ENCODE results near the gene GRID1.

GRID1 gene

GRCh38 chr10:86339226-86339865 is 27.2 kb downstream of the GRID1 start:
- DNase-seq (ENCODE audit: low read depth in 4 of 4, low spot score in 1 of 4), result no peak

- DNase-seq (ENCODE audit: low read depth in 4 of 4, low spot score in 1 of 4), result no peak
Observed at GRCh38 chr10:86337121-86337601, 29.4 kb downstream of the GRID1 start.

- DNase-seq (ENCODE audit: low read depth in 4 of 4, low spot score in 1 of 4), result no peak
Observed at GRCh38 chr10:86336341-86336740, 30.3 kb downstream of the GRID1 start.

GRCh38 chr10:86335831-86336230 is 30.8 kb downstream of the GRID1 start:
- DNase-seq (ENCODE audit: low read depth in 4 of 4, low spot score in 1 of 4), result no peak

GRCh38 chr10:86335257-86335656 is 31.3 kb downstream of the GRID1 start:
- DNase-seq (ENCODE audit: low read depth in 4 of 4, low spot score in 1 of 4), result no peak

- DNase-seq (ENCODE audit: low read depth in 4 of 4, low spot score in 1 of 4), result no peak
Observed at GRCh38 chr10:86334488-86335085, 32.0 kb downstream of the GRID1 start.

GRCh38 chr10:86333826-86334487 is 32.6 kb downstream of the GRID1 start:
- no peak for DNase-seq (ENCODE audit: low read depth in 4 of 4, low spot score in 1 of 4)

GRCh38 chr10:86331861-86332260 is 34.7 kb downstream of the GRID1 start:
- no peak for DNase-seq (ENCODE audit: low read depth in 4 of 4, low spot score in 1 of 4)

- no peak for DNase-seq (ENCODE audit: low read depth in 4 of 4, low spot score in 1 of 4)
Observed at GRCh38 chr10:86330778-86331763, 35.5 kb downstream of the GRID1 start.

- DNase-seq (ENCODE audit: low read depth in 4 of 4, low spot score in 1 of 4), result no peak
Observed at GRCh38 chr10:86329896-86330680, 36.5 kb downstream of the GRID1 start.

- no peak for DNase-seq (ENCODE audit: low read depth in 4 of 4, low spot score in 1 of 4)
Observed at GRCh38 chr10:86329093-86329710, 37.4 kb downstream of the GRID1 start.

GRCh38 chr10:86327954-86328725 is 38.5 kb downstream of the GRID1 start:
- no peak for DNase-seq (ENCODE audit: low read depth in 4 of 4, low spot score in 1 of 4)

GRCh38 chr10:86325158-86325557 is 41.4 kb downstream of the GRID1 start:
- no peak for DNase-seq (ENCODE audit: low read depth in 4 of 4, low spot score in 1 of 4)

GRCh38 chr10:86321568-86321967 is 45.0 kb downstream of the GRID1 start:
- no peak for DNase-seq (ENCODE audit: low read depth in 4 of 4, low spot score in 1 of 4)

GRCh38 chr10:86319676-86320075 is 46.9 kb downstream of the GRID1 start:
- no peak for DNase-seq (ENCODE audit: low read depth in 4 of 4, low spot score in 1 of 4)

- no peak for DNase-seq (ENCODE audit: low read depth in 4 of 4, low spot score in 1 of 4)
Observed at GRCh38 chr10:86317949-86318725, 48.5 kb downstream of the GRID1 start.

GRCh38 chr10:86316990-86317389 is 49.6 kb downstream of the GRID1 start:
- no peak for DNase-seq (ENCODE audit: low read depth in 4 of 4, low spot score in 1 of 4)

- DNase-seq (ENCODE audit: low read depth in 4 of 4, low spot score in 1 of 4), result no peak
Observed at GRCh38 chr10:86316274-86316835, 50.2 kb downstream of the GRID1 start.

All from stimulated activated CD4-positive, alpha-beta T cell treated with anti-CD3 and anti-CD28 coated beads, Interleukin-1b, Interleukin-23, amount 100 ng/mL, for 24 hours (primary cell).